Kidney (tissue), 14 donors: ENCODE results near the gene TAF3. TPM values are rescaled to one million over a fixed set of nuclear protein-coding genes. Genes with fewer than 3 reads are reported as not detected.

Source experiments
- DNase-seq, 5 donors: peaks; one replicate each; pipeline ENCODE4 v3.0.0-alpha.2; 2013 to 2020
- FAIRE-seq: peaks from 2 replicates; lab custom pipeline; 2012; peaks lifted over from hg19 to GRCh38; lab: Jason Lieb, UNC
- H3K27ac ChIP-seq, 2 donors: one replicate each; pipeline ENCODE4 v1.7.0; 2013; ENCODE audit warnings: low read depth in 2 of 2, low read length in 2 of 2, inconsistent platforms in 1 of 2
- H3K27me3 ChIP-seq: one replicate; pipeline ENCODE4 v1.7.1; 2013; ENCODE audit warnings: low read length, inconsistent platforms; ENCODE audit not compliant: control insufficient read depth, insufficient read depth
- H3K36me3 ChIP-seq, 3 donors: one replicate each; pipeline versions ENCODE4 v1.7.0 to v1.7.1; 2013; ENCODE audit warnings: low read length in 3 of 3, control low read depth in 1 of 3, inconsistent platforms in 1 of 3; ENCODE audit not compliant: insufficient read depth in 3 of 3, control insufficient read depth in 2 of 3
- H3K4me1 ChIP-seq, 3 donors: one replicate each; pipeline versions ENCODE4 v1.7.0 to v1.7.1; 2013; ENCODE audit warnings: low read length in 3 of 3, inconsistent platforms in 1 of 3, low read depth in 1 of 3; ENCODE audit not compliant: control insufficient read depth in 2 of 3, insufficient read depth in 2 of 3
- H3K4me3 ChIP-seq, 3 donors: one replicate each; pipeline versions ENCODE4 v1.7.0 to v1.8.1; 2013; ENCODE audit warnings: low read length in 3 of 3, control low read depth in 1 of 3, inconsistent platforms in 1 of 3
- H3K9ac ChIP-seq, 3 donors: one replicate each; pipeline versions ENCODE4 v1.7.0 to v1.7.1; 2013; ENCODE audit warnings: low read length in 3 of 3, control low read depth in 1 of 3, inconsistent platforms in 1 of 3
- H3K9me3 ChIP-seq, 3 donors: one replicate each; pipeline versions ENCODE4 v1.7.0 to v1.7.1; 2013; ENCODE audit warnings: low read length in 3 of 3, control low read depth in 1 of 3, inconsistent platforms in 1 of 3; ENCODE audit not compliant: control insufficient read depth in 2 of 3, insufficient read depth in 1 of 3
- intact Hi-C: fragments of 100-400 bp; cut with DNase I; formaldehyde crosslinking; loops from one replicate; pipeline ENCODE4 v1.11.1; 2022
- polyA plus RNA-seq: library from polyadenylated mRNA; stranded (reverse); fragments of 350-450 nt; fragmentation: Illumina TruSeq; extraction: RNeasy Lipid Tissue Mini Kit (QIAGEN cat#74804); gene quantifications from one replicate; pipeline ENCODE4 v1.2.3, GENCODE V29; 2014; ENCODE audit warnings: low read depth, low replicate concordance; ENCODE audit not compliant: insufficient read depth
- total RNA-seq: library from RNA; stranded (reverse); fragmentation: NEBNext Ultra II Directional; extraction: Animal tissue kit (Norgen Biotek cat#: 25700); gene quantifications from one replicate; pipeline ENCODE4 v1.2.1, GENCODE V29; 2021
- TF ChIP-seq, protein P1 (sequence below): IDR thresholded peaks from 3 replicates; pipeline ENCODE4 v1.5.1; 2012; ENCODE audit warnings: mild to moderate bottlenecking, moderate library complexity, borderline replicate concordance; ENCODE audit not compliant: insufficient read depth; ENCODE audit errors: extremely low read depth
- donor health status: control.
- donor health status: control.
- donor health status: control.
- donor health status: control.
- donor health status: control.
- donor health status: DM: yes; HTN: yes; CAD: no.
- donor health status: Normal renal cell carcinoma (clear cell type).

TAF3 gene
- total and polyA plus RNA-seq, 2 donors from 2014 or later = 4.0 to 8.7 TPM

- no peak overlapping the region for H3K9ac ChIP-seq
- no peak overlapping the region for H3K27ac ChIP-seq
- no peaks in the 10 kb centered on the region for H3K4me1 ChIP-seq
- DNase-seq (no peak), FAIRE-seq (no peak)
- H3K4me3 ChIP-seq = no peak overlapping the region
- H3K9me3 ChIP-seq = peaks cover 0 to 3% (median 0%) of the 10 kb centered on the region in 3 donors
- TF ChIP-seq, protein P1, sequence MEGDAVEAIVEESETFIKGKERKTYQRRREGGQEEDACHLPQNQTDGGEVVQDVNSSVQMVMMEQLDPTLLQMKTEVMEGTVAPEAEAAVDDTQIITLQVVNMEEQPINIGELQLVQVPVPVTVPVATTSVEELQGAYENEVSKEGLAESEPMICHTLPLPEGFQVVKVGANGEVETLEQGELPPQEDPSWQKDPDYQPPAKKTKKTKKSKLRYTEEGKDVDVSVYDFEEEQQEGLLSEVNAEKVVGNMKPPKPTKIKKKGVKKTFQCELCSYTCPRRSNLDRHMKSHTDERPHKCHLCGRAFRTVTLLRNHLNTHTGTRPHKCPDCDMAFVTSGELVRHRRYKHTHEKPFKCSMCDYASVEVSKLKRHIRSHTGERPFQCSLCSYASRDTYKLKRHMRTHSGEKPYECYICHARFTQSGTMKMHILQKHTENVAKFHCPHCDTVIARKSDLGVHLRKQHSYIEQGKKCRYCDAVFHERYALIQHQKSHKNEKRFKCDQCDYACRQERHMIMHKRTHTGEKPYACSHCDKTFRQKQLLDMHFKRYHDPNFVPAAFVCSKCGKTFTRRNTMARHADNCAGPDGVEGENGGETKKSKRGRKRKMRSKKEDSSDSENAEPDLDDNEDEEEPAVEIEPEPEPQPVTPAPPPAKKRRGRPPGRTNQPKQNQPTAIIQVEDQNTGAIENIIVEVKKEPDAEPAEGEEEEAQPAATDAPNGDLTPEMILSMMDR = no peak
- no peaks in the 10 kb centered on the region for H3K36me3 ChIP-seq
- intact Hi-C loops = no loop called here
- H3K27me3 ChIP-seq = no peaks in the 10 kb centered on the region
Measured at GRCh38 chr10:8004469-8005000, 186.2 kb downstream of the TAF3 start.

DNA sequence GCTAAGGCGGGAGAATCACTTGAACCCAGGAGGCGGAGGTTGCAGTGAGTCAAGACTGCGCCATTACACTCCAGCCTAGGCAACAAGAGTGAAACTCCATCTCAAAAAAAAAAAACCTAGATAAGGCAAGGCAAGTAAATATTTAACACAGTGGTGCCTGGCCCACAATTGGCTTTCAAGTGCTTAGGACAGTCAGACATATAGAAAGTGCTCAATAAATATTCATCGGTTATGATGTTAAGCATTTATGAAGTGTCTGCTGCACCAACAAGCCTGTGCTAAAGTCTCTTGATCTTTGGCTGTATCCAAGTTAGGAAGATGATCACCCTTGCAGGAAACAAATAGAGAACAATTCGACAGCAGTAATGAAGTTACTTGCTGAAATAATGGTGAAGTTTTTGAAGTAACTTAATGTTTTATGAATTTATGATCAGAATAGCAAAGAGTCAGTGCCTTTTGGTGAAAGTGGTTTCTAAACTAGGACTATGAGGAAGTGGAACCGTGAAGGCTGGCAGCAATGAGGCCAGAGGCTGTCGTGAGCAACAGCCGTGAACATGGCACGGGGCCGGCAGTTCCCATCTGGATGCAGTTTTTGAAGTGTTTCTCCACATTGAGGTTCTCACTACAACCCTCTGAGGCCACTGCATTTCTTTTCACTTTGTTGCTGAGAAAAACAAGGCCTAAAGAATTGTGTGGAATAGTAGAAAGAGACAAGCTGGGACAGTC is 188.1 kb downstream of the TAF3 start:
- H3K4me1 ChIP-seq = no peaks in the 10 kb centered on the region
- DNase-seq (no peak), FAIRE-seq (no peak)
- H3K4me3 ChIP-seq = no peak overlapping the region
- H3K27me3 ChIP-seq = no peaks in the 10 kb centered on the region
- TF ChIP-seq, protein P1 = no peak
- intact Hi-C loops = no loop called here
- no peak overlapping the region for H3K9ac ChIP-seq
- H3K9me3 ChIP-seq = peaks cover 0 to 3% (median 0%) of the 10 kb centered on the region in 3 donors
- peaks cover 0 to 7% (median 6%) of the 10 kb centered on the region in 3 donors for H3K36me3 ChIP-seq
- H3K27ac ChIP-seq = no peak overlapping the region

- no peaks in the 10 kb centered on the region for H3K4me1 ChIP-seq
- DNase-seq = no peak
- TF ChIP-seq, protein P1 = no peak
- H3K27me3 ChIP-seq = no peaks in the 10 kb centered on the region
- no peak overlapping the region for H3K27ac ChIP-seq
- no peak overlapping the region for H3K4me3 ChIP-seq
- H3K9me3 ChIP-seq = no peaks in the 10 kb centered on the region
- H3K36me3 ChIP-seq = peaks cover 0 to 7% (median 6%) of the 10 kb centered on the region in 3 donors
- FAIRE-seq = no peak
- no peak overlapping the region for H3K9ac ChIP-seq
- intact Hi-C loops = no loop called here
Measured at GRCh38 chr10:8009031-8009430, 190.7 kb downstream of the TAF3 start.
